Gastroesophageal sphincter (tissue), 3 donors: ENCODE results near the gene COL25A1.

Experiments
- EP300 ChIP-seq: sonication (generic); formaldehyde crosslinking; IDR thresholded peaks from one replicate; pipeline ENCODE4 v1.6.1; 2017; ENCODE audit warnings: antibody characterized with exemption, mild to moderate bottlenecking
- POLR2A ChIP-seq, 2 donors: fragments of 450-650 bp; IDR thresholded peaks; one replicate each; pipeline ENCODE4 v1.6.1; 2017; ENCODE audit warnings: antibody characterized with exemption in 2 of 2, mild to moderate bottlenecking in 2 of 2, moderate library complexity in 1 of 2
- POLR2AphosphoS5 ChIP-seq: sonication (generic); formaldehyde crosslinking; IDR thresholded peaks from one replicate; pipeline ENCODE4 v1.6.1; 2017; ENCODE audit warnings: antibody characterized with exemption
- TF ChIP-seq, protein P1 (sequence below), 4 experiments: fragments of 200-600 bp in 2 of 4; fragments of 450-650 bp in 2 of 4; sonication (generic) in 1 of 4; IDR thresholded peaks; one replicate each; pipeline ENCODE4 v1.5.1; 2017 to 2019; ENCODE audit warnings: antibody characterized with exemption in 4 of 4, mild to moderate bottlenecking in 2 of 4, moderate library complexity in 2 of 4

- TF ChIP-seq, protein P1, sequence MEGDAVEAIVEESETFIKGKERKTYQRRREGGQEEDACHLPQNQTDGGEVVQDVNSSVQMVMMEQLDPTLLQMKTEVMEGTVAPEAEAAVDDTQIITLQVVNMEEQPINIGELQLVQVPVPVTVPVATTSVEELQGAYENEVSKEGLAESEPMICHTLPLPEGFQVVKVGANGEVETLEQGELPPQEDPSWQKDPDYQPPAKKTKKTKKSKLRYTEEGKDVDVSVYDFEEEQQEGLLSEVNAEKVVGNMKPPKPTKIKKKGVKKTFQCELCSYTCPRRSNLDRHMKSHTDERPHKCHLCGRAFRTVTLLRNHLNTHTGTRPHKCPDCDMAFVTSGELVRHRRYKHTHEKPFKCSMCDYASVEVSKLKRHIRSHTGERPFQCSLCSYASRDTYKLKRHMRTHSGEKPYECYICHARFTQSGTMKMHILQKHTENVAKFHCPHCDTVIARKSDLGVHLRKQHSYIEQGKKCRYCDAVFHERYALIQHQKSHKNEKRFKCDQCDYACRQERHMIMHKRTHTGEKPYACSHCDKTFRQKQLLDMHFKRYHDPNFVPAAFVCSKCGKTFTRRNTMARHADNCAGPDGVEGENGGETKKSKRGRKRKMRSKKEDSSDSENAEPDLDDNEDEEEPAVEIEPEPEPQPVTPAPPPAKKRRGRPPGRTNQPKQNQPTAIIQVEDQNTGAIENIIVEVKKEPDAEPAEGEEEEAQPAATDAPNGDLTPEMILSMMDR (IDR thresholded peaks at IDR 0.05): no peak
- TF ChIP-seq EP300: no peak
- TF ChIP-seq POLR2A (IDR thresholded peaks at IDR 0.05): no peak
- TF ChIP-seq POLR2AphosphoS5: no peak
Measured at GRCh38 chr4:109291707-109292238, 10.7 kb downstream of the COL25A1 start.
